CD4-positive, alpha-beta T cell treated with Interleukin-15 for 4 hours (primary cell): ENCODE results near the gene RPS6KA2.
"Not testable (repeated sequence)": the region's sequence is repeated elsewhere in the genome, so short reads cannot be mapped to it uniquely, and the experiment has no call there.

Experiments
- DNase-seq: peaks from one replicate; pipeline ENCODE4 v3.0.0-alpha.2; 2020; ENCODE audit warnings: low spot score

The RPS6KA2 gene

GRCh38 chr6:166635013-166635970 is 8.2 kb upstream of the RPS6KA2 start:
- no peak for DNase-seq

GRCh38 chr6:166634581-166634980 is 7.5 kb upstream of the RPS6KA2 start:
- DNase-seq: not testable (repeated sequence)

GRCh38 chr6:166633732-166634535 is 6.9 kb upstream of the RPS6KA2 start:
- DNase-seq: no peak

- DNase-seq: no peak
Measured at GRCh38 chr6:166632731-166633130, 5.7 kb upstream of the RPS6KA2 start.

GRCh38 chr6:166630462-166630861 is 3.4 kb upstream of the RPS6KA2 start:
- no peak for DNase-seq

- DNase-seq: no peak
Measured at GRCh38 chr6:166629628-166630027, 2.6 kb upstream of the RPS6KA2 start.

GRCh38 chr6:166627875-166628801 is 1.1 kb upstream of the RPS6KA2 start:
- DNase-seq: peak; percentile 45

GRCh38 chr6:166626177-166627032 is 646 bp downstream of the RPS6KA2 start:
- peak; percentile 6 for DNase-seq

GRCh38 chr6:166625356-166625755 is 1.7 kb downstream of the RPS6KA2 start:
- no peak for DNase-seq

- DNase-seq: no peak
Measured at GRCh38 chr6:166624275-166624674, 2.8 kb downstream of the RPS6KA2 start.

GRCh38 chr6:166623318-166623717 is 3.7 kb downstream of the RPS6KA2 start:
- no peak for DNase-seq

GRCh38 chr6:166621114-166621540 is 5.9 kb downstream of the RPS6KA2 start:
- no peak for DNase-seq

- no peak for DNase-seq
Measured at GRCh38 chr6:166620478-166621113, 6.5 kb downstream of the RPS6KA2 start.

- DNase-seq: no peak
Measured at GRCh38 chr6:166619912-166620311, 7.1 kb downstream of the RPS6KA2 start.

GRCh38 chr6:166618866-166619761 is 7.9 kb downstream of the RPS6KA2 start:
- DNase-seq: no peak

- no peak for DNase-seq
Measured at GRCh38 chr6:166618251-166618650, 8.8 kb downstream of the RPS6KA2 start.

- no peak for DNase-seq
Measured at GRCh38 chr6:166617359-166617758, 9.7 kb downstream of the RPS6KA2 start.

GRCh38 chr6:166616261-166617238 is 10.5 kb downstream of the RPS6KA2 start:
- DNase-seq: no peak
